ENCODE data around the gene ZC3H12A. TPM values are rescaled to one million over a fixed set of nuclear protein-coding genes. Genes with fewer than 3 reads are reported as not detected.

The ZC3H12A gene
- total RNA-seq, 1 experiment from 2014 or later: 9.4 TPM

GRCh38 chr1:37482796-37483744, 8.7 kb downstream of the ZC3H12A start:
- TF ChIP-seq CTCF (IDR thresholded peaks at IDR 0.05) (no peak), REST (IDR thresholded peaks at IDR 0.05; ENCODE audit: insufficient read depth in 1 of 2, low read depth in 2 of 2, low read length in 1 of 2) (no peak), POLR2AphosphoS5 (IDR thresholded peaks at IDR 0.05; ENCODE audit: low read depth, low read length) (no peak), TCF7L2 (IDR thresholded peaks at IDR 0.05; ENCODE audit: low read depth, low read length) (no peak), SIN3A (IDR thresholded peaks at IDR 0.05; ENCODE audit: borderline replicate concordance, insufficient read depth, low read depth, low read length) (no peak)
- in situ Hi-C loops (cut with HindIII; ENCODE audit: low pct_unique_long_range_greater_than_20kb, low sequenced_read_pairs) (no loop called here), intact Hi-C loops (cut with micrococcal nuclease; ENCODE audit: unreplicated experiment) (no loop called here)
- Histone ChIP-seq H3K4me1 (ENCODE audit: control insufficient read depth, insufficient read depth, low read length) (peaks cover 24% of the 10 kb centered on the region), H3K27ac (ENCODE audit: low read length) (no peak overlapping the region), H3K4me3 (ENCODE audit: low read depth in 2 of 2, low read length in 2 of 2) (no peak overlapping the region), H3K36me3 (ENCODE audit: control insufficient read depth, insufficient read depth, low read length) (peaks cover 7% of the 10 kb centered on the region), H3K27me3 (ENCODE audit: control insufficient read depth, insufficient read depth, low read length) (no peaks in the 10 kb centered on the region), H3K9me3 (ENCODE audit: control insufficient read depth, insufficient read depth, low read depth, low read length) (no peaks in the 10 kb centered on the region)
- ATAC-seq (no peak), DNase-seq (ENCODE audit: low read depth, low spot score) (no peak)
- CTCF ChIA-PET: no interaction called here
- no TSS peak for BruUV-seq (replicated peaks)
- POLR2A ChIA-PET: no interaction called here

- H3K36me3 ChIP-seq (ENCODE audit: control insufficient read depth, insufficient read depth, low read length): peaks cover 7% of the 10 kb centered on the region
- POLR2A ChIA-PET: no interaction called here
- ATAC-seq (no peak), DNase-seq (ENCODE audit: low read depth, low spot score) (no peak)
- H3K9me3 ChIP-seq (ENCODE audit: control insufficient read depth, insufficient read depth, low read depth, low read length): no peaks in the 10 kb centered on the region
- TF ChIP-seq CTCF (IDR thresholded peaks at IDR 0.05): no peak
- no peak for TF ChIP-seq POLR2AphosphoS5 (IDR thresholded peaks at IDR 0.05; ENCODE audit: low read depth, low read length)
- no peak for TF ChIP-seq REST (IDR thresholded peaks at IDR 0.05; ENCODE audit: insufficient read depth in 1 of 2, low read depth in 2 of 2, low read length in 1 of 2)
- no peak for TF ChIP-seq TCF7L2 (IDR thresholded peaks at IDR 0.05; ENCODE audit: low read depth, low read length)
- TF ChIP-seq SIN3A (IDR thresholded peaks at IDR 0.05; ENCODE audit: borderline replicate concordance, insufficient read depth, low read depth, low read length): no peak
- intact Hi-C loops (cut with micrococcal nuclease; ENCODE audit: unreplicated experiment) (no loop called here), in situ Hi-C loops (cut with HindIII; ENCODE audit: low pct_unique_long_range_greater_than_20kb, low sequenced_read_pairs) (no loop called here)
- CTCF ChIA-PET: no interaction called here
- H3K27me3 ChIP-seq (ENCODE audit: control insufficient read depth, insufficient read depth, low read length): no peaks in the 10 kb centered on the region
- no peak overlapping the region for H3K27ac ChIP-seq (ENCODE audit: low read length)
- no peak overlapping the region for H3K4me3 ChIP-seq (ENCODE audit: low read depth in 2 of 2, low read length in 2 of 2)
- no TSS peak for BruUV-seq (replicated peaks)
- peaks cover 17% of the 10 kb centered on the region for H3K4me1 ChIP-seq (ENCODE audit: control insufficient read depth, insufficient read depth, low read length)
These were observed 9.4 kb downstream of the ZC3H12A start for GRCh38 chr1:37483785-37484184.

Measured in Panc1 (cell line).